Hippocampal formation (tissue), 2 donors: Measurements from ENCODE around the gene PBX3.
"Not testable (repeated sequence)": the region's sequence is repeated elsewhere in the genome, so short reads cannot be mapped to it uniquely, and the experiment has no call there.

Source experiments
- DNase-seq, 2 donors: peaks; one replicate each; lab custom pipeline; 2025; lab: John Stamatoyannopoulos, UW

Gene PBX3

GRCh38 chr9:125822902-125823301, 75.7 kb downstream of the PBX3 start:
- no peak for DNase-seq

DNA sequence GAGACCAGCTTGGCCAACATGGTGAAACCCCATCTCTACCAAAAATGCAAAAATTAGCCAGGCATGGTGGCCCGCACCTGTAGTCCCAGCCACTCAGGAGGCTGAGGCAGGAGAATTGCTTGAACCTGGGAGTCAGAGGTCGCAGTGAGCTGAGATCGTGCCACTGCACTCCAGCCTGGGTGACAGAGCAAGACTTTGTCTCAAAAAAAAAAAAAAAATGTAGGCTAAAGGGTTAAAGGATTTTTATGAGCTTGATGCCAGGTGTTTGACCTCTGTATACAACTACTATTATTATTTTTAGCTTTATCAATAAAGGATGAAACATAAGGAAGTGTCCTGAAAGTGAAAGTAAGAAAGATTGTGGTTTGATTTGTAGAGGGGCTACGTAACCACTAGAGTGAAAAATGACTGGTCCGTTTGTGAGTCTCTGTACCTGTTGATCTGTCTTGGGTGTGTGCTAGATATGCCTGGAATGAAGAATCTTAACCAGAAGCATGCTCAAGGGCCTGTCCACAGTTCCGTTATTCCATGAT, 76.8 kb downstream of the PBX3 start:
- DNase-seq: not testable (repeated sequence)

DNA sequence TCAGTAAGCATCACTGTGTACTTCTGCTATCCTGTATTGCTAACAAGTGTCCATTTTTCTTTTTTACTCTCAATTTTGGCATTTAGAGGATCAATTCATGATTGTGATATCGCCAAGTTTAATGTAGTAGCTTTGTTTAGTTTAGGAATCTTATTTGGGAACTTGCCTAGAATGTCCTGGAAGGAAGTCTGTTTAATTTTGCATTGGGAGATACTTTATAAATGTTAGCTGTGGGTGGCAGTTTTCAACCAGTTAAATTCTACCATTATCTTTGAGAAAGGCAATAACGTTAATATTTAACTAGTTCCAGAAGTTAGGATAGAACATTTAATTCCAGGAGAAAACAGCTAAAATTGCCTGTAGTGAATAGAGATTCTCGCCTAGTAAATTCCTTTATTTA, 78.6 kb downstream of the PBX3 start:
- no peak for DNase-seq

DNA sequence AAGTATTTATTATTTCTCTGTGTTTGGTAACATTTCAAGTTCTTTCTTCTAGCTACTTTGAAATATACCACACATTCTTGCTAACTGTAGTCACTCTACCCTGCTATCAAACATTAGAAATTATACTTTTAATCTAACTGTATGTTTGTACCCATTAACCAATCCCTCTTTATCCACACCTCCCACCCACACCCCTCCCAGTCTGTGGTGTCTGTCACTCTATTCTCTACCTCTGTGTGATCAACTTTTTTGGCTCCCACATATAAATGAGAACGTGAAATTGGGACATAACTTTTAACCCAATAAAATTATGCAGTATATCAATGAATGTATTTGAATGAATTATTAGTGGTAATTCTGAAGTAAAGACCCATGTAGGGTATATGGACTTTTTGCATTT, 79.7 kb downstream of the PBX3 start:
- no peak for DNase-seq

DNA sequence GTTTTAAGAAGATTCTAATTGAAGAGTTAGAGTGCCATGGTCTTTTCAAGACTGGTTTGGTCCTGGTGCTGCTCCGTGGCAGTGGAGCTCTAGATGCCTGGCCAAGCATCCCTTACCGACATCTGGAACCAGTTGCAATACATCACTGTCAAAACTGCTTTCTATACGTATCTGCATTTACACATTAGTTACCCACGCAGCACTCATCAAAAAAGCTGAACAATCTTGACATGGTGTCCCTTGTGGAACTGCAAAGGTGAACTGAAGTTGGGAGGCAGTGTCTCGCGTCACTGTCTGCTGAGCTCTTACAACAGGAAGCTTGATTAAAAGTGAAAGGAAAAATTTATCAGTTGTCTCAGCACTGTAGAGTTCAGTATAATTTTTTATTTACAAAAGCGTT, 82.6 kb downstream of the PBX3 start:
- no peak for DNase-seq

DNA sequence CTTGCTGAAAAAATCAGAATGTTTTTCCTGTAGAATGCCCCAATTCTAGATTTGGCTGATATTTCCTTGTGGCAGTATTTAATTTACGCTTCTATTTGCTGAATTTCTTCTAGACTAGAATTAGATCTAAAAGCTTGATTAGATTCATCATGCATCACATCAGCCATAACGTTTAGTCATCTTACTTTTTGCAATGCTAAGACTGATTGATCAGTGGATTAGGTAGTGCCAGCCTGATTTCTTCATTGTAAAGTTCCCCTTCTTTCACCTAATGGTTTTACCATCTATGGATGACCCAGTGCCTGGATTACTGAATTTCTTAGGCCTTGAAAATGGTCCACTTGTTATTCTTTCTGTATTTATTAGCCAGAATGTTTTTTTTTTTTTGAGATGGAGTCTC, 83.9 kb downstream of the PBX3 start:
- no peak for DNase-seq

- DNase-seq: no peak
These were observed 84.4 kb downstream of the PBX3 start for GRCh38 chr9:125831616-125832015.

GRCh38 chr9:125835655-125836054, 88.5 kb downstream of the PBX3 start:
- no peak for DNase-seq

DNA sequence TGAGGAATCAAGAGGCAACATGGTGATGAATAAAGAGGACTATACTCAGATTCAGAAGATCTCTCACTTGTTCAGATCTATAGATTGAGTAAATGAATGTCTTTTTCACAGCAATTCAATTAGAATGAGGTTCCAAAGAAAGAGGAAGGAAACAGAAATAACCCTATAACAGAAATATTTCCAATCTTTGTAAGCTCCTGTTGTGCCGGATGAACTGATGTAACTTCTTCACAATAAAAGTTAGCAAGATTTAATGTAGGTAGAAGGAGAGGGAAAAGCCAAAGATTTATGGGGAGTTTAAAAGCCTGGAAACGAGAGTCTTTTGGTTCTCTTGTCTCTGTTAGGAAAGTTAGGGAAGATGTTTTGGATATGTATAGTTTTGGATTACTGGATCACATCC, 92.1 kb downstream of the PBX3 start:
- DNase-seq: no peak

DNA sequence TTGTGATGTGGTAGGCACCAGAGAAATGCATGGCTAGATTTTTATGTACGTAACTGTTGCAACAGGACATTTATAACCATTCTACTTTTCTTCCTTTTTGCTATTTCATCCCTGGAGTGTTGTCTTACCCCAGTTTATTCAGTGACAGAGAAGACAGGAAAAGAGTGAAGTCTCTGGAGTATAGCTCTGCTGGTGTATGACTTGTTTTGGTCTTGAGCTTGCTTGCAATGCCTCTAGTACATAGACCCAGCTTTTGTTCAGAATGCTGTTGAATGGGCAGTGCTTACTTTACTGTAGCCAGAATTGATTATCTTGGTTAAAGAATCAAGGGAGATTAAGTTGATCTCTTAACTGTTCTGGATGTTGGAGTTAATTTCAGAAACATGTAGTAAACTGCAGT, 94.3 kb downstream of the PBX3 start:
- DNase-seq: no peak

- DNase-seq: no peak
These were observed 95.1 kb downstream of the PBX3 start for GRCh38 chr9:125842242-125842641.

GRCh38 chr9:125843646-125844045, 96.5 kb downstream of the PBX3 start:
- DNase-seq: no peak

GRCh38 chr9:125844611-125845010, 97.4 kb downstream of the PBX3 start:
- DNase-seq: no peak

DNA sequence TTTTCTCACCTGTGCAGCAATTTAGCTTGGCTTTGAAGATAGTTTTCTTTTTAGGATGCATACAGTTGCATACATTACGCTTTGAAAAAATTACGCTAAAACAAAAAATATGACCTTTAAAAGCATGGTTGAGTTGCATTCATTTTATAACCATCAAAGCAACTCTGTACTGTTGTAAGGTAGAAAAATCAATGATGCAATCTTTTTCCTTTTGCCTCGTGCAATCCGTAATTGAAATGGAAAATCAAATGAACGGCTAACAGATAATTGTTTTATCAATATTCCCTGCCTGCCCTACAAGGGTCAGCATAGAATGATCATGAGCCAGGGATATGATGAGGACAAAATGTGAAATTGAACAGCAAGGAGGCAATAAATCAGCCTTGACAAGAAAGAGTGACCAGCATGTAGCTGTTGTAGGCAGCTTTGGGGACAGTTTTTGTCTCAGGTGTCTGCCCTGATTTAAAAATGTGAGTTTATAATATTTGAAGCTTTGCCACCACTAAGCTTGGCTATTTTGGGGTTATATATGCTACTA, 98.2 kb downstream of the PBX3 start:
- DNase-seq: no peak

- no peak for DNase-seq
These were observed 100.6 kb downstream of the PBX3 start for GRCh38 chr9:125847735-125848134.

DNA sequence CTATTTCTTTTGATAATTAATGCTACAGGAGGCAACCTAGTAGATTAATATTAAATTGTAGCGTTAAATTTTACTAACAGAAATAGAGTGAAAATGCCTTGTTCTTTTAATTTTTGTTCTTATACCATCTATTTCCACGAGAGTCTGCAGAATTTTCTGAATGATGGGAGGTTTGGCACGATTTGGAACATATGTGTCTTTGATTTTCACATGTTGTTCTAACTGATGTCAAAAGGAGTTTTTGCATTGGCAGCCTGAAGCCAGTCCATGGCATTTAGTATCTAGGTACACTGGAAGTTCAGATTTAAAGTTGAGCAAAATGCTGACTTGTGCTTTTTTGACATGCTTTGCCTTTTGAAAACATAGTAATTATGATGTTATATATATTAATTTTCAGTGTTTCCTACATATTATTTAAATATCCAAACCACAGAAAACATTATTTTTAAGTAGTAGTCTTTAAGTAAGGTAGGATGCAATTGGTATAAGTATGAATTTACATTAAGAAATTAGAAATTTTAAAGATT, 103.0 kb downstream of the PBX3 start:
- no peak for DNase-seq

DNA sequence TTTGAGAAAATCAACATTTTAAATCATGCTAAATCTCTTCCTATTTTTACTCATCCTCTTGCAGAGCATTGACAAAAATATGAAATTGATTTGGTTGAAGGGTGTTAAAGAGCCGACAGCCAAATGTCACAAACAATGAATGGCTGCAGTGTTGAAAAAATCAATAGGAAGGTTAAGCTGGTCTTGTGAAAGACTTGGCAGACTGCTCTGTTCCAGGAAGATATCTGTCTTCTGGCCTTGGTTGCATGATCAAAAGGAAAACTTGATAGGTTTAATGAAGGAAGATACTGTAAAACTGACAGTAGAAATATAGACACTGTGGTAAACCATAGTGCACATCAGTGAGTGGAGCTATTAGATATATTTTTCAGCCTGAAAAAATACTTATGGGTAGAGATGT, 103.6 kb downstream of the PBX3 start:
- DNase-seq: no peak

GRCh38 chr9:125851979-125852378, 104.8 kb downstream of the PBX3 start:
- no peak for DNase-seq

DNA sequence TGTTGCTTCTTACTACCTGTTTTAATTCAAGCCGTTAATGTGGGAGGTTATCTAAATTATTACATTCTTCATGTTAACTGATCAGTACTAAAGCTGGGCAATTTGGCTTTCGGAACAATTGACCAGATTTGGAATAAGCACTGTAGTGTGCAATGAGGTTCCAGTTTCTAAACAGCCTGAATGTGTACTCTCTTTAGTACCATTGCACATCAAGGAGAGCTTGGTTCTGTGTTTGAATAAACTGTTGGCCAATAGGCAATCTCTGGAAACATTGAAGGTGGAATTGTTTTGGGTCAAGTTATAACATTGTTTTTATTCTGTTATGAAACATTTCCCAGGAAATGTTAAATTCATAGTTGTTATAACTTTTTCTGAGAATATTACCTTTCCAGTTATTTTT, 105.2 kb downstream of the PBX3 start:
- DNase-seq: no peak

DNA sequence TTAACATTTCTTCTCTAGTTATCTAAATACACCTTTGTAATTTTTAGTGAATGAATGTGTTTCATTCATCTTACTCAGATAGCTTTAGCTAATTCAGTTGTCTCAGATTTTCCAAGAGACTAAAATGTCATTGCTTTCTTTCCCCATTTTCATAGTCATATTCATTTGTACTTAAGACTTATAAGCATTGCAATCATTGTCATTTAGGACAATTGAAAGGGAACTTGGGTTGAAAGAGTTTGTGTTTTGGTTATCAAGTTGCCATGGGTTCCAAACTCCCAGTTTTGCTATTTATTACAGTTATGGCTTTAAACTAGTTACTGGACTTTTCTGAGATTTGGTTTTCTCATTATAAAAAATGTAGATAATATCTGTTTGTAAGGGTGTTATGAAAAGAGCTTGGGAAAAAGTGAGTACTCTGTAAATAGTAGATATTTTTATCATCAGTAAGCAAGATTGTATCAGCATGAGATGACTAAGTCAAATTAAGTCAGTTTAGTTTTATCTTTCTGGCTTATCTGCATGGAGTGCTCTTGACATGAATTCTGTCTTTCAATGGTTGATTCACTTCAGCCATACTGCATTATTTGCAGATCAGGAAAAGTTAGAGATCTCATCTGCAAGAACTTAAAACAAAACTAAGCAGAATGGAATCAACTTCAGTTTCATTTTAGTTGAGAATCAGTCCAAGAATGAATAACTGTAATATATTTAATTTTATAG, 107.5 kb downstream of the PBX3 start:
- DNase-seq: no peak

DNA sequence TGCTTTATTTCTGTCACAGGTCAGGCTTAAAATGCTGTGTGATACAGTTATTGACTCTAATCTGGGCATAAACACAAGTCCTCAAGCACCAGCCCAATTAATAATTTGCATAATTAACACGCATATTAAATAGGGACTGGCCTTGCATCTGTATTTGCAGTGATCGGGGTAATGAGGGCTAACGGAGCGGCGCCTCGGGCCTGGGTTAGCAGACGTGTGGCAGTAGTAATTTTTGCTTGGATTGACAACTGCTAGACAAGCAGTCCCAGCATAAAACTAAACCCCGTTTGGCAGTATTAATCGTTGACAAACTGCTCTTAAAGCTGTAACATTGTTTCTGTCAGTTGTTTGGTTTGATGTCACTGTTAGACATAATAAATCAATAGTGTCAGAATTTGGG, 109.2 kb downstream of the PBX3 start:
- no peak for DNase-seq

GRCh38 chr9:125861405-125862058, 114.4 kb downstream of the PBX3 start:
- DNase-seq: no peak

- no peak for DNase-seq
These were observed 116.8 kb downstream of the PBX3 start for GRCh38 chr9:125863923-125864322.
